Immature natural killer cell (primary cell): ENCODE results near the gene SPSB3. TPM values are rescaled to one million over a fixed set of nuclear protein-coding genes. Genes with fewer than 3 reads are reported as not detected.

Experiments
- DNase-seq, 3 donors: peaks; one replicate each; pipeline ENCODE4 v3.0.0; 2022; ENCODE audit warnings: mixed read lengths in 1 of 3
- H3K27ac Mint-ChIP-seq, 6 donors: one replicate each; pipeline ENCODE4 v1.8.0; 2020; ENCODE audit warnings: mixed read lengths in 6 of 6, mild to moderate bottlenecking in 5 of 6, inconsistent platforms in 4 of 6, moderate library complexity in 3 of 6
- H3K27me3 Mint-ChIP-seq, 3 donors: one replicate each; pipeline ENCODE4 v1.8.0; 2020 to 2021; ENCODE audit warnings: low read depth in 3 of 3, mild to moderate bottlenecking in 3 of 3, mixed read lengths in 3 of 3, moderate library complexity in 3 of 3, inconsistent platforms in 1 of 3
- H3K36me3 Mint-ChIP-seq, 3 donors: one replicate each; pipeline ENCODE4 v1.8.0; 2020; ENCODE audit warnings: mixed read lengths in 3 of 3, inconsistent platforms in 2 of 3, mild to moderate bottlenecking in 2 of 3
- H3K4me1 Mint-ChIP-seq, 2 donors: one replicate each; pipeline ENCODE4 v1.8.0; 2020; ENCODE audit warnings: inconsistent platforms in 2 of 2, mild to moderate bottlenecking in 2 of 2, mixed read lengths in 2 of 2, moderate library complexity in 1 of 2
- H3K4me3 Mint-ChIP-seq, 5 donors: one replicate each; pipeline ENCODE4 v1.8.0; 2020; ENCODE audit warnings: mild to moderate bottlenecking in 5 of 5, mixed read lengths in 5 of 5, inconsistent platforms in 3 of 5, moderate library complexity in 3 of 5
- H3K9me3 Mint-ChIP-seq, 6 donors: one replicate each; pipeline ENCODE4 v1.8.0; 2020; ENCODE audit warnings: mild to moderate bottlenecking in 6 of 6, mixed read lengths in 6 of 6, inconsistent platforms in 4 of 6, moderate library complexity in 3 of 6
- polyA plus RNA-seq, 3 donors: library from polyadenylated mRNA; unstranded; fragments of 300-500 nt; fragmentation: Illumina TruSeq; gene quantifications; one replicate each; pipeline ENCODE4 v1.2.3, GENCODE V29; 2021

Gene SPSB3
- polyA plus RNA-seq, 3 donors from 2014 or later, result 68.3 to 80.4 (median 77.6) TPM

GRCh38 chr16:1772908-1773702 lies 9.3 kb downstream of the SPSB3 start, which contains the start of gene MRPS34:
Gene MRPS34, minus strand, starts transcription at chr16:1773134. Its CDS starts 15 bp downstream, at chr16:1773119.
- peaks cover 4 to 10% (median 9%) of the 10 kb centered on the region in 3 donors for H3K27me3 Mint-ChIP-seq
- no peaks in the 10 kb centered on the region for H3K9me3 Mint-ChIP-seq
- no peaks in the 10 kb centered on the region for H3K36me3 Mint-ChIP-seq
- DNase-seq, result peak; percentile 78 to 82 (median 81)
- H3K4me1 Mint-ChIP-seq, result peaks cover 14 to 21% of the 10 kb centered on the region in 2 donors
- peak within 1 kb of the TSS; percentile 93 to 96 (median 95) for H3K4me3 Mint-ChIP-seq
- H3K27ac Mint-ChIP-seq, result peak within 1 kb of the TSS; percentile 85 to 94 (median 92)

- Mint-ChIP-seq H3K4me1 (peaks cover 14 to 21% of the 10 kb centered on the region in 2 donors), H3K27me3 (peaks cover 4 to 10% (median 7%) of the 10 kb centered on the region in 3 donors), H3K9me3 (no peaks in the 10 kb centered on the region), H3K4me3 (peak within 1 kb of the TSS; percentile 93 to 96 (median 95)), H3K27ac (peak within 1 kb of the TSS; percentile 85 to 94 (median 92)), H3K36me3 (no peaks in the 10 kb centered on the region)
- peak in 2 of 3 donors; percentile 27 to 34 for DNase-seq
Measured at GRCh38 chr16:1772362-1772907, 9.9 kb downstream of the SPSB3 start, which contains the start of gene EME2. Gene EME2, plus strand, starts transcription at chr16:1772810. Its CDS starts 418 bp downstream, at chr16:1773228.

GRCh38 chr16:1771864-1772361 lies 10.5 kb downstream of the SPSB3 start:
- H3K9me3 Mint-ChIP-seq, result no peaks in the 10 kb centered on the region
- H3K27me3 Mint-ChIP-seq, result peaks cover 4 to 10% (median 7%) of the 10 kb centered on the region in 3 donors
- DNase-seq, result no peak
- no peaks in the 10 kb centered on the region for H3K36me3 Mint-ChIP-seq
- H3K4me1 Mint-ChIP-seq, result peaks cover 14 to 21% of the 10 kb centered on the region in 2 donors
- peak overlapping the region; percentile 93 to 96 (median 95) for H3K4me3 Mint-ChIP-seq
- peak overlapping the region; percentile 85 to 94 (median 92) for H3K27ac Mint-ChIP-seq

DNA sequence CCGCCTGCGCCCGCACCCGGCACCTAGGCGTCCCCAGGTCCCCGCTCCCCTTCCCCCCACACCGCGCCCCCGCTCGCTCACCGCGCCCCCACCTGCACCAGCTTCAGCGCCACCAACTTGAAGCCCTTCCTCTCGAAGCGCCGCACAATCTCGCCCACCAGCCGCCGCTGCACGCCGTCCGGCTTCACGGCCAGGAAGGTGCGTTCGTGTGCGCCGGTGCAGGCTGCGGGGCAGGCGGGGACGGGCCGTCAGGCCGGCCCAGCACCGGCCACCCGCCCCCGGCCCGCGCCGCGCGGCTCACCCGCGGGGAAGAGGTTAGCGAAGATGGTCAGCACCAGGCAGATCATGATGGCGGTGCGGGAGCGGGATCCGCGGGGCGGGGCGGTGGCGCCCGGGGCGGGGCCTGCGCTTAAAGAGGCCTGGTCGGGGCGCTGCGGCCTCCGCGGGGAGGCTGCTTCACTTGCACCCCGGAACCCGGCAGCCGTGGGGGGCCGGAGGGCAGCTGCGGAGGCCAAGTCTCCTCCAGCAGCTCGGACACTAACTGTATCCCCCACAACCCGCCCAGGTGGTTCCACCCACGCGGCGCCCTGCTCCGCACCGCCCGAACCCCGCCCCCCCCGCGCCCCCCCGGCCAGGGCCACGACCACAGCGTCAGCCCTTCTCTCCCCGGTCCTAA lies 11.0 kb downstream of the SPSB3 start, which contains the start of gene NME3:
NME3 (minus strand) TSS at position 356 of the 676 bp plus-strand sequence; CDS start at position 347, 9 bp downstream.
- no peaks in the 10 kb centered on the region for H3K36me3 Mint-ChIP-seq
- peaks cover 4 to 10% (median 7%) of the 10 kb centered on the region in 3 donors for H3K27me3 Mint-ChIP-seq
- peak; percentile 74 to 76 (median 75) for DNase-seq
- peaks cover 14 to 21% of the 10 kb centered on the region in 2 donors for H3K4me1 Mint-ChIP-seq
- peak within 1 kb of the TSS; percentile 85 to 94 (median 92) for H3K27ac Mint-ChIP-seq
- H3K9me3 Mint-ChIP-seq, result no peaks in the 10 kb centered on the region
- H3K4me3 Mint-ChIP-seq, result peak within 1 kb of the TSS; percentile 93 to 96 (median 95)

DNA sequence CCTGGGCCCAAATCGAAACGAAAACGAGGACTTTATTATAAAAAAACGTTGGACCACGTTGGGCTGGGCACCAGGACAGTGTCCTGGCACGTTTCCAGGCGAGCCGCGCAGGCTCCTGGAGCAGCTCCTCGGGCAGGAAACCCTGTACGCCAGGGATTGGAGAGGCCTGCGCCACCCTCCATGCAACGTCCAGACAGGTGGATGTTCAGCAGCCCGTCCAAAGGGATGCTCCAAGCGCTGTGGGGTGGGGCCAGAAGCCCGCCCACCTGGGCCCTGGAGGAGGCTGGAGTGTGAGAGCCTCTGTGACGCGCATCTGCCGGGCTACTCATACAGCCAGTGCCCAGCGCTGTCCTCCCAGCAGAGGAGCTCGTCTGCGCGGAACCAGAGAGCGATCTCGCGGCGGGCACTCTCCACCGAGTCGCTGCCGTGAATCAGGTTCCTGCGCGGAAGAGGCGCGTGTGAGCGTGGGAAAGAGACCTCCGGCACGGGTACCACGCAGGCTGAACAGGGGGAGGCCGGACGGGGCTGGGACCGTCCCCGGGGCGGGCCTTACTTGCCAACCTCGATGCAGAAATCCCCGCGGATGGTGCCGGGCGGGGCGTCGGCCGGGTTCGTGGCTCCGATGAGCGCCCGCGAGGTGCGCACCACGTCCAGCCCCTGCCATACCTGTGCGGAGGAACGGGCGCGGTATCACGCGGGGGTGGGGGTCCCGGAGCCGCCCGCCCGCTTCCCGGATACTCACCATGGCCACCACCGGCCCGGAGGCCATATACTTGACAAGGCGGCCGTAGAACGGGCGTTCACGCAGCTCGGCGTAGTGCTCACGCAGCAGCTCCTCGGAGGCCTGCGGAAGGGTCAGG lies 11.8 kb downstream of the SPSB3 start:
- Mint-ChIP-seq H3K27ac (peak overlapping the region in 5 of 6 donors; percentile 44 to 75 (median 58)), H3K27me3 (peaks cover 4 to 10% (median 7%) of the 10 kb centered on the region in 3 donors), H3K4me3 (peak overlapping the region; percentile 61 to 96 (median 93)), H3K36me3 (no peaks in the 10 kb centered on the region), H3K4me1 (peaks cover 14 to 21% of the 10 kb centered on the region in 2 donors), H3K9me3 (no peaks in the 10 kb centered on the region)
- DNase-seq, result peak; percentile 33 to 49 (median 44)

DNA sequence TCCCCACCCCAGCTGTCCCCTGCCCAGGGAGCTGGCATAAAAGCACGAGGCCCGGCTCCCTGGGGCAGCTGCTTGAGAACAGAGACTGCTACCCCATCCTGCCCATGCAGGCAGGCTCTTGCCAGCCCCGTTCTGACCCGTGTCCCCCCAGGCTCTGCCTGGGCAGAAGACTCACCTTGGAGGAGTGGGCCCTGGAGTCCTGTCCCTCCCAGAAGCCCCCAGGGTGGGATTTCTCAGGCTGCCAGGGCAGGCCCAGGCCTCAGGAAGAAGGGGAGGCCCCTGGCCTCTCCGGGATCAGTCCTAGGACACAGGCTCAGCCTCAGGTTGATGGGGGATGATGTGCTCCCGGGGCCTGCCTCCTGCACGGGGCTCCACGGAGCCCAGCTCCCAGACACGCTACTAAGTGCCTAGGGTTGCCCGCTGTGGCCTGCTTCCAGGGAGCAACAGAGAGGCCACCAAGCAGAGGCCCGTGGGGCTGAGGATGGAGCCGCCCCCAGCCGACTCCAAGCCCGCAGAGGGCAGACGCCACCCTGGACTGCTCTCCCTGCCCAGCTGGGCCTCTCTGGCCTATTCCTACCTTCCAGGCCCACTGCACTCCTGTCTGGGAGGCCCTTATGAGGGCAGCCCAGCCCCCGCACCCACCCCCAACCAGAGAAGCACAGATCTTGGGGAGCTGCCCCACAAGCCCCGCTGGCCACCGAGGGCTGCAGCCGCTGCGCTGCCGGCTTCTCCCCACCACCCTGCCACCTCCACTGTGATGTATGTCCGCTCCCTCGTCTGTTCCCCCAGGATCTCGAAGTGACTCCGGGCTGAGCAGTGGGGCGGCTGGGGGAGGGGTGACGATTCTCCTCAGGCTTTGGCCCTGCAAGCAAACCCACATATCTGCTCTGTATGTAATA lies 12.7 kb downstream of the SPSB3 start:
- Mint-ChIP-seq H3K36me3 (no peaks in the 10 kb centered on the region), H3K4me1 (peaks cover 14 to 21% of the 10 kb centered on the region in 2 donors), H3K27me3 (peaks cover 4 to 10% (median 7%) of the 10 kb centered on the region in 3 donors), H3K9me3 (no peaks in the 10 kb centered on the region), H3K4me3 (peak overlapping the region; percentile 51 to 93 (median 61)), H3K27ac (peak overlapping the region in 2 of 6 donors; percentile 35 to 44)
- no peak for DNase-seq

- no peak for DNase-seq
- H3K9me3 Mint-ChIP-seq, result no peaks in the 10 kb centered on the region
- peaks cover 14 to 20% of the 10 kb centered on the region in 2 donors for H3K4me1 Mint-ChIP-seq
- no peak overlapping the region for H3K27ac Mint-ChIP-seq
- no peak overlapping the region for H3K4me3 Mint-ChIP-seq
- peaks cover 4 to 10% (median 7%) of the 10 kb centered on the region in 3 donors for H3K27me3 Mint-ChIP-seq
- H3K36me3 Mint-ChIP-seq, result no peaks in the 10 kb centered on the region
Measured at GRCh38 chr16:1768767-1769401, 13.5 kb downstream of the SPSB3 start.

GRCh38 chr16:1768061-1768766 lies 14.2 kb downstream of the SPSB3 start:
- no peak for DNase-seq
- no peak overlapping the region for H3K4me3 Mint-ChIP-seq
- H3K9me3 Mint-ChIP-seq, result no peaks in the 10 kb centered on the region
- peaks cover 14 to 17% of the 10 kb centered on the region in 2 donors for H3K4me1 Mint-ChIP-seq
- H3K36me3 Mint-ChIP-seq, result no peaks in the 10 kb centered on the region
- peaks cover 4 to 10% (median 6%) of the 10 kb centered on the region in 3 donors for H3K27me3 Mint-ChIP-seq
- no peak overlapping the region for H3K27ac Mint-ChIP-seq

DNA sequence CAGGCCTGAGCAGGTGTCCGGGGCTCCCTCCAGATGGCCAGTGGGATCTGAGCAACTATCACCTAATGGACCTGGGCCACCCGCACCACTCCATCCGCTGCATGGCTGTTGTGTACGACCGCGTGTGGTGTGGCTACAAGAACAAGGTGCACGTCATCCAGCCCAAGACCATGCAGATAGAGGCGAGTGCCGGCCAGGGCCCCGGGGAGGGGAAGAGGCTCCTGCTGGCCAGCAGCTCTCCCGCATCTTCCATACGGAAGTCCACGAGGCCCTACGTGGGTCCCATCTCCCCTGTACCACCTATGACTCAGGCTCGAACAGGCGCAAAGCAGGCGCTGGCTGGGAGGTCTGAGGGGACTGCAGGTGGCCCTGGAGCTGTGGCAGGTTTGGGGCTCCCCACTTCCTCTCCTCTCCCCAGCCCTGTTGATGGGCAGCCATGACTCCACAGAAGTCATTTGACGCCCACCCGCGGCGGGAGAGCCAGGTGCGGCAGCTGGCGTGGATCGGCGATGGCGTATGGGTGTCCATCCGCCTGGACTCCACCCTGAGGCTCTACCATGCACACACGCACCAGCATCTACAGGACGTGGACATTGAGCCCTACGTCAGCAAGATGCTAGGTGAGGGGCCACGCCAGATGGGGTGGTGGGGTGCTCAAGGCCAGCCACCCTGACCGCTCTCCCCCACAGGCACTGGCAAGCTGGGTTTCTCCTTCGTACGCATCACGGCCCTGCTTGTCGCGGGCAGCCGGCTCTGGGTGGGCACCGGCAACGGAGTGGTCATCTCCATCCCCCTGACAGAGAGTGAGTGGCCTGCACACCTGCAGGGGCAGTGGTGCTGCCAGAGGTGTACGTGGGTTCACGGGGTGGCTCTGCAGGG lies 15.0 kb downstream of the SPSB3 start:
- peaks cover 3 to 9% (median 5%) of the 10 kb centered on the region in 3 donors for H3K27me3 Mint-ChIP-seq
- H3K36me3 Mint-ChIP-seq, result no peaks in the 10 kb centered on the region
- no peak for DNase-seq
- no peak overlapping the region for H3K27ac Mint-ChIP-seq
- peaks cover 14 to 16% of the 10 kb centered on the region in 2 donors for H3K4me1 Mint-ChIP-seq
- H3K9me3 Mint-ChIP-seq, result no peaks in the 10 kb centered on the region
- no peak overlapping the region for H3K4me3 Mint-ChIP-seq

GRCh38 chr16:1766701-1767100 lies 15.7 kb downstream of the SPSB3 start:
- DNase-seq, result no peak
- H3K36me3 Mint-ChIP-seq, result no peaks in the 10 kb centered on the region
- no peak overlapping the region for H3K27ac Mint-ChIP-seq
- H3K4me1 Mint-ChIP-seq, result peaks cover 7 to 9% of the 10 kb centered on the region in 2 donors
- H3K4me3 Mint-ChIP-seq, result no peak overlapping the region
- no peaks in the 10 kb centered on the region for H3K9me3 Mint-ChIP-seq
- H3K27me3 Mint-ChIP-seq, result peaks cover under 1 to 5% (median 3%) of the 10 kb centered on the region in 3 donors
